HepG2 (cell line): Measurements from ENCODE around the gene DOCK3. TPM values are rescaled to one million over a fixed set of nuclear protein-coding genes. Genes with fewer than 3 reads are reported as not detected.

Experiments
- ATAC-seq: fragments of 200-7000 bp; cut with Tn5 transposase; 3 replicates; pipeline ENCODE4 v1.9.1; 2020; ENCODE audit warnings: mild to moderate bottlenecking, moderate library complexity
- BruUV-seq: library from RNA; stranded (reverse); fragments of 400-500 nt; replicated peaks from 2 replicates; lab custom pipeline; 2021; lab: Mats Ljungman, UMichigan
- CTCF ChIA-PET: fragments of 300-600 bp; formaldehyde crosslinking; extraction: SDS; loops from one replicate; lab custom pipeline; 2021; ENCODE audit warnings: low total read pairs, inconsistent platforms, low intra/inter-chr PET ratio; lab: Yijun Ruan, JAX
- POLR2A ChIA-PET: fragments of 350-600 bp; sonication (Branson Sonifier 250); formaldehyde crosslinking; loops from one replicate; lab custom pipeline; 2020; ENCODE audit warnings: antibody characterized with exemption, inconsistent platforms; lab: Yijun Ruan, JAX
- DNase-seq: peaks from one replicate; pipeline ENCODE4 v3.0.0-alpha.2; 2015; ENCODE audit warnings: low spot score
- FAIRE-seq: peaks from 3 replicates; lab custom pipeline; 2011; peaks lifted over from hg19 to GRCh38; lab: Jason Lieb, UNC
- H2AFZ ChIP-seq: one replicate; pipeline ENCODE4 v1.6.1; 2011; ENCODE audit warnings: low read length, inconsistent platforms
- H3K27ac ChIP-seq: fragments of 300-600 bp; 3 replicates; pipeline ENCODE4 v1.8.0; 2011; ENCODE audit warnings: mixed run types, mild to moderate bottlenecking, mixed read lengths, low read length, inconsistent platforms; ENCODE audit not compliant: insufficient read depth; ENCODE audit errors: extremely low read length
- H3K27me3 ChIP-seq, 2 experiments: fragments of 200-600 bp in 1 of 2; 2 replicates in 1 of 2; 3 replicates in 1 of 2; pipeline versions ENCODE4 v1.6.0 to v1.8.0; 2011; ENCODE audit warnings: low read length in 2 of 2, mild to moderate bottlenecking in 2 of 2, moderate library complexity in 2 of 2, inconsistent platforms in 1 of 2; ENCODE audit not compliant: insufficient read depth in 2 of 2, control insufficient read depth in 1 of 2
- H3K36me3 ChIP-seq, 2 experiments: fragments of 200-600 bp in 1 of 2; replicated peaks in 1 of 2; 2 replicates in 1 of 2; 3 replicates in 1 of 2; pipeline versions ENCODE4 v1.5.1 to v1.8.0; 2011; ENCODE audit warnings: low read length in 2 of 2, inconsistent platforms in 1 of 2; ENCODE audit not compliant: insufficient read depth in 2 of 2, control insufficient read depth in 1 of 2
- H3K4me1 ChIP-seq: 2 replicates; pipeline ENCODE4 v1.5.1; 2012; ENCODE audit warnings: low read length, inconsistent platforms; ENCODE audit not compliant: insufficient read depth
- H3K4me2 ChIP-seq: 2 replicates; pipeline ENCODE4 v1.6.0; 2011; ENCODE audit warnings: low read depth, low read length, inconsistent platforms
- H3K4me3 ChIP-seq, 3 experiments: fragments of 200-600 bp in 1 of 3; sonication (generic), shearing (Covaris generic) in 1 of 3; replicated peaks in 1 of 3; 2 replicates each; pipeline ENCODE4 v1.5.1; 2011 to 2016; ENCODE audit warnings: low read length in 3 of 3, inconsistent platforms in 2 of 3, low read depth in 2 of 3, mild to moderate bottlenecking in 2 of 3, control low read depth in 1 of 3, mixed read lengths in 1 of 3; ENCODE audit not compliant: insufficient read depth in 1 of 3
- H3K79me2 ChIP-seq: one replicate; pipeline ENCODE4 v1.6.1; 2011; ENCODE audit warnings: low read length, inconsistent platforms; ENCODE audit not compliant: insufficient read depth
- H3K9ac ChIP-seq: 2 replicates; pipeline ENCODE4 v1.6.0; 2011; ENCODE audit warnings: mild to moderate bottlenecking, low read depth, low read length, inconsistent platforms; ENCODE audit not compliant: insufficient read depth
- H3K9me3 ChIP-seq: 2 replicates; pipeline ENCODE4 v1.5.1; 2012; ENCODE audit warnings: mild to moderate bottlenecking, low read length
- H4K20me1 ChIP-seq: 2 replicates; pipeline ENCODE4 v1.6.0; 2011; ENCODE audit warnings: inconsistent platforms, mild to moderate bottlenecking, low read length, moderate library complexity; ENCODE audit not compliant: insufficient read depth
- CTCF ChIP-seq: sonication (generic); formaldehyde crosslinking; IDR thresholded peaks from 2 replicates; pipeline ENCODE4 v1.5.0; 2020; ENCODE audit warnings: mild to moderate bottlenecking, missing genetic modification reagents, moderate library complexity
- HMG20B ChIP-seq: conservative IDR thresholded peaks from 2 replicates; pipeline ENCODE4 v1.6.1; 2016; ENCODE audit warnings: missing genetic modification reagents, missing compliant biosample characterization
- MATR3 ChIP-seq: sonication (generic); formaldehyde crosslinking; IDR thresholded peaks from 2 replicates; pipeline ENCODE4 v1.4.0; 2020; ENCODE audit warnings: missing genetic modification reagents
- RAD21 ChIP-seq: fragments of 450-650 bp; formaldehyde crosslinking; IDR thresholded peaks from 2 replicates; pipeline ENCODE4 v1.5.0; 2020; ENCODE audit warnings: mild to moderate bottlenecking
- RBM22 ChIP-seq: fragments of 200-400 bp; formaldehyde crosslinking; optimal IDR thresholded peaks from 2 replicates; pipeline ENCODE3; 2017; ENCODE audit warnings: mild to moderate bottlenecking, low read length, moderate library complexity
- ZBTB14 ChIP-seq: sonication (generic); formaldehyde crosslinking; IDR thresholded peaks from 2 replicates; pipeline ENCODE4 v1.4.0; 2020; ENCODE audit warnings: missing genetic modification reagents
- ZBTB26 ChIP-seq: IDR thresholded peaks from 2 replicates; pipeline ENCODE4 v1.6.1; 2016; ENCODE audit warnings: missing compliant biosample characterization, missing genetic modification reagents, borderline replicate concordance
- ZBTB42 ChIP-seq: sonication (generic); formaldehyde crosslinking; IDR thresholded peaks from 2 replicates; pipeline ENCODE4 v1.5.0; 2020; ENCODE audit warnings: mild to moderate bottlenecking, missing genetic modification reagents
- ZBTB8A ChIP-seq: sonication (generic); formaldehyde crosslinking; IDR thresholded peaks from 2 replicates; pipeline ENCODE4 v1.4.0; 2020; ENCODE audit warnings: mild to moderate bottlenecking, low read depth, missing genetic modification reagents, borderline replicate concordance
- ZNF382 ChIP-seq: sonication (generic); formaldehyde crosslinking; IDR thresholded peaks from 2 replicates; pipeline ENCODE4 v1.5.0; 2020; ENCODE audit warnings: missing genetic modification reagents, mild to moderate bottlenecking, borderline replicate concordance
- ZNF713 ChIP-seq: sonication (generic); formaldehyde crosslinking; IDR thresholded peaks from 2 replicates; pipeline ENCODE4 v1.4.0; 2020; ENCODE audit warnings: mild to moderate bottlenecking, missing genetic modification reagents
- ZNF746 ChIP-seq: sonication (generic); formaldehyde crosslinking; IDR thresholded peaks from 2 replicates; pipeline ENCODE4 v1.8.0; 2022; ENCODE audit warnings: mild to moderate bottlenecking, missing genetic modification reagents
- WGBS: methylation state at CpG from one replicate; pipeline ENCODE4 v1.1.6; 2017; ENCODE audit warnings: low lambda C conversion rate; 5-methylcytosine and 5-hydroxymethylcytosine counted together
- in situ Hi-C: cut with HindIII; loops from 2 replicates; pipeline ENCODE4 v1.10.0; 2017; ENCODE audit warnings: low pct_unique_long_range_greater_than_20kb; ENCODE audit not compliant: extremely low pct_ligation_motif_present
- intact Hi-C: fragments of 100-400 bp; cut with micrococcal nuclease; formaldehyde crosslinking; loops from one replicate; pipeline ENCODE4 v1.10.0; 2022; ENCODE audit not compliant: unreplicated experiment
- polyA plus RNA-seq, 8 experiments: library from polyadenylated mRNA; depleted of rRNA in 3 of 8; stranded (reverse) in 7 of 8; unstranded in 1 of 8; fragments of >200 nt; fragmentation: Illumina TruSeq in 4 of 8; extraction: Trizol in 4 of 8; gene quantifications; 2 replicates each; pipeline versions ENCODE4 v1.2.1 to v1.2.3, GENCODE V29; 2011 to 2016; ENCODE audit warnings: low read depth in 4 of 8, missing spikeins in 1 of 8, mixed read lengths in 1 of 8; ENCODE audit not compliant: insufficient read depth in 1 of 8
- total RNA-seq, 5 experiments: library from RNA; depleted of rRNA; stranded (reverse); fragments of >200 nt; fragmentation: Illumina TruSeq; extraction: Trizol; gene quantifications; 2 replicates each; pipeline ENCODE4 v1.2.3, GENCODE V29; 2016; ENCODE audit warnings: low read depth in 1 of 5

Gene DOCK3
- total and polyA plus RNA-seq, 2 of the 13 experiments (the other 11 are each of a cell fraction or from before 2014, with no cell fraction given): not detected

GRCh38 chr3:51099794-51100535, 425.2 kb downstream of the DOCK3 start (continued):
- TF ChIP-seq ZBTB14: no peak
- peak; percentile 47; the same call in 1 of the 2 replicates for TF ChIP-seq RAD21
- no peak for TF ChIP-seq ZBTB42 (CRISPR knock-in tag)
- TF ChIP-seq HMG20B (CRISPR knock-in tag): no peak
- TF ChIP-seq CTCF (CRISPR knock-in tag): peak; percentile 71
- TF ChIP-seq, all 625 proteins: peak for 8

- Histone ChIP-seq H3K4me1 (no peaks in the 10 kb centered on the region), H3K4me2 (no peak overlapping the region), H4K20me1 (no peaks in the 10 kb centered on the region), H3K36me3 (no peaks in the 10 kb centered on the region), H3K9ac (no peak overlapping the region), H2AFZ (no peak overlapping the region), H3K27me3 (no peaks in the 10 kb centered on the region; a peak in 1 of 5 replicates), H3K79me2 (no peaks in the 10 kb centered on the region), H3K27ac (no peak overlapping the region), H3K9me3 (no peaks in the 10 kb centered on the region), H3K4me3 (no peak overlapping the region)
- ATAC-seq (no peak), DNase-seq (no peak), FAIRE-seq (no peak)
- TF ChIP-seq ZNF382 (no peak), RBM22 (no peak), ZBTB26 (CRISPR knock-in tag) (no peak), ZNF713 (CRISPR knock-in tag) (no peak), MATR3 (CRISPR knock-in tag) (no peak), ZNF746 (no peak), ZBTB8A (CRISPR knock-in tag) (no peak)
- ChIA-PET POLR2A (no interaction called here), CTCF (interaction anchor here (1.1 to 1.6 kb wide), 3 partner anchors 128 to 272 kb away, joined by 3 to 25 read pairs (median 3); no protein-coding TSS in a partner anchor)
- WGBS: 12% methylated on average over 1 of the region's 1 CpG
- no TSS peak for BruUV-seq
- in situ Hi-C loops (loop anchor here (10.0 kb wide), 1 partner anchor 274 kb away; no protein-coding TSS in a partner anchor), intact Hi-C loops (loop anchor here (1.0 to 2.0 kb wide), 2 partner anchors 130 to 211 kb away; no protein-coding TSS in a partner anchor)
Measured at GRCh38 chr3:51100536-51100851, 425.8 kb downstream of the DOCK3 start.
